Brain microvascular endothelial cell (primary cell): ENCODE results near the gene CPE.

Source experiments
- DNase-seq: peaks from one replicate; pipeline ENCODE4 v3.0.0-alpha.2; 2020
- H3K27ac ChIP-seq: fragments of 250-450 bp; sonication (Bioruptor Pico); 2 replicates; pipeline ENCODE4 v1.5.1; 2020; ENCODE audit warnings: mild to moderate bottlenecking, moderate library complexity
- H3K27me3 ChIP-seq: fragments of 250-450 bp; sonication (Bioruptor Pico); replicated peaks from 2 replicates; pipeline ENCODE4 v1.5.1; 2020; ENCODE audit warnings: mild to moderate bottlenecking
- H3K36me3 ChIP-seq: fragments of 250-450 bp; sonication (Bioruptor Pico); replicated peaks from 2 replicates; pipeline ENCODE4 v1.5.1; 2020; ENCODE audit warnings: mild to moderate bottlenecking
- H3K4me3 ChIP-seq: 2 replicates; pipeline ENCODE4 v1.5.1; 2011; ENCODE audit warnings: low read depth, mild to moderate bottlenecking, control low read depth, low read length, moderate library complexity
- CTCF ChIP-seq: IDR thresholded peaks from 2 replicates; pipeline ENCODE4 v1.5.1; 2011; ENCODE audit warnings: low read depth, mild to moderate bottlenecking, moderate library complexity, low read length, control low read depth, inconsistent platforms; ENCODE audit errors: missing control alignments
- in situ Hi-C: cut with HindIII; loops from 2 replicates; pipeline ENCODE4 v1.10.0; 2017; ENCODE audit warnings: low sequenced_read_pairs, low pct_ligation_motif_present

CPE gene

DNA sequence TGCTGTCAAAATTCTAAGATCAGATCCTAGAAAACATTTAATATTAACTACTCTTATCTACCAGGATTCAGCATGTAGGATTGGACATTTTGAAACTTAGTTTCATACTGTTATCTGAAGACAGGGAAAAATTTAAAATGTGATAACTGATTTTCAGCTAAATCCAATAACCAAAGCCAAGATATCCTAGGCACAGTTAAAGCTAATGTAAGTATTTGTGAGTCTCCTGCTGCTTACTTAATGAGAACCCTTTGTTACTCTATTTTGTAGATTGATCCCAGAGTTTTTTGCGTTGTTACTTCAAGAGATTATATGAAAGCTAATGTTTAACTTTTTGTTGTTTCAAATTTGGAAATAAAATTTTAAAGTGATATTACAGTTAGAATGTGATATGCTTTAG lies 2.0 kb downstream of the CPE start:
- H3K27me3 ChIP-seq, result no peaks in the 10 kb centered on the region
- DNase-seq, result no peak
- no peak overlapping the region for H3K27ac ChIP-seq
- H3K36me3 ChIP-seq, result no peaks in the 10 kb centered on the region
- H3K4me3 ChIP-seq, result no peak overlapping the region
- TF ChIP-seq CTCF, result no peak
- in situ Hi-C loops, result no loop called here

- in situ Hi-C loops, result no loop called here
- Histone ChIP-seq H3K27me3 (no peaks in the 10 kb centered on the region), H3K4me3 (no peak overlapping the region), H3K27ac (no peak overlapping the region), H3K36me3 (no peaks in the 10 kb centered on the region)
- TF ChIP-seq CTCF, result no peak
- DNase-seq, result no peak
Observed at GRCh38 chr4:165381821-165382373, 3.1 kb downstream of the CPE start.

DNA sequence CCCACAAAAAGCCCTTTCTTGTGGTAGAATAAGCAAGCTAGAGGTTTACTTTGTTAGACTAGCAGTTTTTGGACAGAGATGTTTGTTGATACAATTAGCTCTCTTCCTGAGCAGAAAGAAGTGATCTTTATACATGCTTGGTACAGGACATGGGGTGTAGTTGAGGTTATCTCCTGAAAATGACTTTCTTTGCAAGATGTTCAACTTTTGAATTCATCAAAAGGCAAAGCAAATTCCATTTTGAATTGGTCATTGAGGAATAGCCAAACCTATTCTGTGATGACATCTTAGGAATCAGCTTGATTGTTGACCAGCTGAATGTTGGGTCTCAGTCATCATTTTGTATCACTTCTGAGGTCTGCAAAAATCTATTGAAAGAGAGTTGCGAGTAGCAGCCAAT lies 3.8 kb downstream of the CPE start:
- in situ Hi-C loops, result no loop called here
- H3K27me3 ChIP-seq, result no peaks in the 10 kb centered on the region
- H3K4me3 ChIP-seq, result no peak overlapping the region
- DNase-seq, result no peak
- H3K36me3 ChIP-seq, result no peaks in the 10 kb centered on the region
- H3K27ac ChIP-seq, result no peak overlapping the region
- TF ChIP-seq CTCF, result no peak

DNA sequence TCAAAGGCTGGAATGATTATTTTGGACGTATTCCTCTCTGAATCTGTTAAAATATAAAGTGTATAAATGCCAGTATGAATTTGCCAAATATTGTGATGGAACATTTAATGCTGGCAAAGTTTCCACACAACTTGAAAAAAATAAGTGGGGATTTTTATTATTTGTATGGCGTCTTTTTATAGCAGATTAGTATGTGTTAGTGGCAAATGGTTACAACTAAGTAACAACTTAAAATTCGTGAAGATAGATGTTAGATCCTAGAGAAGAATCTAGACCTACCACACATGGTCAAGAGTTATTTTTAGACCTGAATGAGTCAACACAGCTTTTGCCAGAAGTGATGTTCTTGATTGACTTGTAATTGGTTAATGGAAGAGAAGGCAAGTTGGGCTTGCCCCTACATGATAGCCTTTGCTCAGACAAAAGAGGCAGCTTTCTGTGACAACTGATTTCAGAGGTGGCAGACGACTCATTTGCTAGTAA lies 4.8 kb downstream of the CPE start:
- in situ Hi-C loops, result no loop called here

DNA sequence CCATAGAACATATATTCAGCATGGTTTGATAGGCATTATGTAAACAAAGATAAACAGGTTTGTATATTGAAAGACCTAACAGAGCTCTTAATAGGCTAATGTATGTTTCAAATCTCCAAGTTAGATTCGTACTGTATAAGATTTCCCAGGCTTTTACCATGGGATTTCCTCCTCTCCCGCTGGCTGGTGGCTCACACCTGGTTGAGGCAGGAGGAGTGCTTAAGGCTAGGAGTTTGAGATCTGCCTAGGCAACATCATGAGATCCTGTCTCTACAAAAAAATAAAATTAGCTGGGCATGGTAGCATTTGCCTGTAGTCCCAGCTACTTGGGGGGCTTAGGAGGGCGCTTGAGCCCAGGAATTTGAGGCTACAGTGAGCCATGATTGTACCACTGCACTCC lies 5.4 kb downstream of the CPE start:
- H3K27ac ChIP-seq, result no peak overlapping the region
- no peak for DNase-seq
- no peaks in the 10 kb centered on the region for H3K36me3 ChIP-seq
- no peak for TF ChIP-seq CTCF
- no peaks in the 10 kb centered on the region for H3K27me3 ChIP-seq
- H3K4me3 ChIP-seq, result no peak overlapping the region
- in situ Hi-C loops, result no loop called here

More for the DNA sequence above, 4.8 kb downstream of the CPE start:
- no peak for TF ChIP-seq CTCF
- Histone ChIP-seq H3K27me3 (no peaks in the 10 kb centered on the region), H3K36me3 (no peaks in the 10 kb centered on the region), H3K27ac (no peak overlapping the region), H3K4me3 (no peak overlapping the region)
- no peak for DNase-seq

DNA sequence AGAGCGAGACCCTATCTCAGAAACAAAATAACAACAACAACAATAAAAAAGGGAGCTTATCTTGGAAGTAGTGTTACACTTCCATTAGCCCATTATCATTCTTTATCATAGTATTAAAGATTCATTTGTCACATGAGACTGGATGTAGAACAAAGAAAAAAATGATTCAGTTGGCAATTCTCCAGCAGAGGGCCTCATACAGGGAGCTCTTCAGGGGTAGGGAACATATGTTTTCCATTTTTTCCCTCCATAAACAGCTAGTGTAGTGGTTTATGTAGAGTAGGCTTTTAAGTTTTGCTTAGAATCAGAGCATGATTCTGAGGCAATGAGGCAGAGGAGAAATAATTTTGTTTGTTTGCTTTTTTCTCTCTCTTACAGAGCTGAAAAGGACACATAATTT lies 5.8 kb downstream of the CPE start:
- in situ Hi-C loops, result no loop called here
- H3K4me3 ChIP-seq, result no peak overlapping the region
- peak; percentile 25 for TF ChIP-seq CTCF

More for the DNA sequence above, 5.8 kb downstream of the CPE start:
- H3K27ac ChIP-seq, result no peak overlapping the region
- no peaks in the 10 kb centered on the region for H3K36me3 ChIP-seq
- DNase-seq, result no peak
- H3K27me3 ChIP-seq, result no peaks in the 10 kb centered on the region
